ENCODE measurements around the gene EYS.

EYS gene

DNA sequence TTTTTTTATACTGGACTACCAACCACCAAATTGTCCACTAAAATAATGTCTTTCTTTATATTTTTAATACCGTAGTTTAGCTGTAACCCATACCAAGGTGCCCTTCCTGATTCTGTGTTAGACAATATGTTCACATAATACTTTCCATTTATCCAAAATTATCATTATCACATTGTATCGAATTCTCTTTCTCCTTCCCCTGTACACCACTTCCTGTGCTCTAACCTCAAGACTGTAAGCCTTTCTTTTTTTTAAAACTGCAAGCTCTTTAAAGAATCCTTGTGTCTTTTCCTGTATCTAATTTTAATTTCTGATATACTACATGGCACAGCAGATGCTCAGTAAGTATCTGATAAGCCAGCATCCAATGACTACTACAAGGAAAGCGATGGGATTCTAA lies 917.5 kb downstream of the EYS start:
- Histone ChIP-seq H3K9me3 (ENCODE audit: control insufficient read depth, insufficient read depth, low read length) (no peaks in the 10 kb centered on the region), H3K36me3 (ENCODE audit: control insufficient read depth, insufficient read depth, low read length) (no peaks in the 10 kb centered on the region), H3K4me1 (ENCODE audit: control insufficient read depth, insufficient read depth, low read length) (no peaks in the 10 kb centered on the region), H3K27me3 (ENCODE audit: control insufficient read depth, insufficient read depth, low read length) (no peaks in the 10 kb centered on the region), H3K27ac (ENCODE audit: low read length) (no peak overlapping the region), H3K4me3 (ENCODE audit: low read length) (no peak overlapping the region)
- WGBS (ENCODE audit: insufficient coverage, insufficient read length) = 100% methylated on average over 1 of the region's 3 CpGs
- no peak for DNase-seq (ENCODE audit: low read depth, low spot score)

DNA sequence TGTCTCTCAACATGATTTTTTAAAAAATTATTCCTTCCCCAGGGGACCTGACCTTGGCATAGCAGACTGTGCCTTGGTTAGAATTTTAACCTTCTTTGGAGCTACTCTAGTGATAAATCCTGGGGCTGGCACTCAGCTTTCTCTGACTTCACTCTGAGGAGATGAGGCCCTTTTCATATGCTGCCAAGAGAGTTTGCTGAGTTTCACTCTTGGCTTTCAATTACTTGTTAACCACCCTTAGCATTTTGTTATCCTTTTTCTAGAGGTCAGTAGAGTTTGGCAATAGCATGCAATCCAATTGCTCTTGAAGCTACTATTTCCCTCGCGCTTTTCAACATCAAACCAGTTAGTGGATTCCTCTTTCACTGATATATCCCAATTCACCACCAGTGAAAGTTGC lies 920.3 kb downstream of the EYS start:
- Histone ChIP-seq H3K36me3 (ENCODE audit: control insufficient read depth, insufficient read depth, low read length) (no peaks in the 10 kb centered on the region), H3K4me3 (ENCODE audit: low read length) (no peak overlapping the region), H3K4me1 (ENCODE audit: control insufficient read depth, insufficient read depth, low read length) (no peaks in the 10 kb centered on the region), H3K9me3 (ENCODE audit: control insufficient read depth, insufficient read depth, low read length) (no peaks in the 10 kb centered on the region), H3K27ac (ENCODE audit: low read length) (no peak overlapping the region), H3K27me3 (ENCODE audit: control insufficient read depth, insufficient read depth, low read length) (no peaks in the 10 kb centered on the region)
- no peak for DNase-seq (ENCODE audit: low read depth, low spot score)
- no CpG with 5 or more reads among the region's 2 CpGs for WGBS (ENCODE audit: insufficient coverage, insufficient read length)

DNA sequence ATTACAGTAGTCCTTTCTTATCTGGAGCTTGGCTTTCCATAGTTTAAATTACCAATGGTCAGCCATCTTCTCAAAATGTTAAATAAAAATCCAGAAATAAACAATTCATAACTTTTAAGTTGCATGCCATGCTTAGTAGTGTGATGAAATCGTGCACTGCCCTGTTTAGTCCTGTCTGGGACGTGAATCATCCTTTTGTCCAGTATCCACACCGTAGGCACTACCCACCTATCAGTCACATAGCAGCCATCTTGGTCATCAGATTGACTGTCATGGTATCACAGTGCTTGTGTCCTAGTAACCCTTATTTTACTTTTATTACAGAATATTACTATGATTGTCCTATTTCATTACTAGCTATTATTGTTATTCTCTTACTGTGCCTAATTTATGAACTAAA lies 924.1 kb downstream of the EYS start:
- H3K4me3 ChIP-seq (ENCODE audit: low read length) = no peak overlapping the region
- no peaks in the 10 kb centered on the region for H3K27me3 ChIP-seq (ENCODE audit: control insufficient read depth, insufficient read depth, low read length)
- no peak overlapping the region for H3K27ac ChIP-seq (ENCODE audit: low read length)
- no peaks in the 10 kb centered on the region for H3K9me3 ChIP-seq (ENCODE audit: control insufficient read depth, insufficient read depth, low read length)
- DNase-seq (ENCODE audit: low read depth, low spot score) = no peak
- H3K4me1 ChIP-seq (ENCODE audit: control insufficient read depth, insufficient read depth, low read length) = no peaks in the 10 kb centered on the region
- H3K36me3 ChIP-seq (ENCODE audit: control insufficient read depth, insufficient read depth, low read length) = no peaks in the 10 kb centered on the region
- WGBS (ENCODE audit: insufficient coverage, insufficient read length) = no CpG with 5 or more reads among the region's 3 CpGs

DNA sequence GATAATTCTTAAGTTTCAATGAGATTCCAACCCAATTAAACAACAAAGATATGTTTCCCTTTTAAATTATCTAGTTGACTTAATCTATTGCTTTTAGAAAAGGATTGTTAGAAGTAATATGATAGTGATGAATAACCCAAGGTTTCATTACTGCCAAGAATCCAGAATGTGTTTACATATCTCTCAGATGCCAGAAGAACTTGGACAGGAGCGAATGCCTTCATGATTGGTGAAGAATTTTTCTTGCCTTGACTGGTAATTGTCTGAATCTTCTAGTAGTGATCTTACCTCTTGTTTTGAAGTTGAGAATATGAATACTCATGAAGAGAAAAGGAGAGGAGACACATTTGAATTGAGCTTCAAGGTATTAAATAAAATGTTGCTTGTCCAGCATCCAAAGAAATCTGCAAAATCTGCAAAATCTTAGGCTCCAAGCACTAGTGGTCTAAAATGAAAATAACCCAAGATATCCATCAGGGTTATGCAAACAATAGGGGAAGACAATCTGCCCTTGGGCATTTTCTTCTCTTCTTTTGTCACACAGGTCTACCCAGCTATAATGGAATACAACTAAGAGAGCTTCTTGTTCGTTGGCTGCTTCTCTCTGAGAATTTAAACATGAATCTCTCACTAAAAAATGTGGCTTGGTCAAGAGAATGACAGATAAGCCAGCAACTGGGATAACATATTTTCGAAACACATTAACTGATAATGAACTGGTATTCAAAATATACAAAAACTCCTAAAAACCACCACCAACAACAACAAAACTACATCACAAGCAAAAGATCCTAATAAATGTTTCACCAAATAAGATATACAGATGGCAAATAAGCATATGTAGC lies 928.9 kb downstream of the EYS start:
- WGBS (ENCODE audit: insufficient coverage, insufficient read length) = no CpG with 5 or more reads among the region's 3 CpGs

DNA sequence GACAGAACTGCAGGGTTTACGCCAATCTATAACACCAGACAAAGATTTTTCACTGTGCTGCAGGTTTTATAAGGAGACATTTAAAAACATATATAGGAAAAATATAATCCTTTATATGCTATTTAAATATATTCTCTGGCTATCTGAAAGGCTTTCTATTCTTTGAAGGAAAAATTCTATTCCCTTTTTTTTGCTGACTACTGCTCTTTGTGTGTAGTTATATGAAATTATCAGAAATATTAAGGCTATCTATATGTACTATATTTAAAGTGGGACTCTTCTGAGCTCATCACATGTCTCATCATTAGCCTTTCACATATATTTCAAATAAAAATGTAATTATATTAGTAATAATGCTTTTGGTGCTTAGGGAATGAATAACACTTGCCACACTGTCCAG lies 930.7 kb downstream of the EYS start:
- H3K4me3 ChIP-seq (ENCODE audit: low read length) = no peak overlapping the region
- H3K27ac ChIP-seq (ENCODE audit: low read length) = no peak overlapping the region
- no peaks in the 10 kb centered on the region for H3K9me3 ChIP-seq (ENCODE audit: control insufficient read depth, insufficient read depth, low read length)
- no peaks in the 10 kb centered on the region for H3K27me3 ChIP-seq (ENCODE audit: control insufficient read depth, insufficient read depth, low read length)
- no peaks in the 10 kb centered on the region for H3K36me3 ChIP-seq (ENCODE audit: control insufficient read depth, insufficient read depth, low read length)
- no peak for DNase-seq (ENCODE audit: low read depth, low spot score)
- no CpG with 5 or more reads among the region's 1 CpG for WGBS (ENCODE audit: insufficient coverage, insufficient read length)
- H3K4me1 ChIP-seq (ENCODE audit: control insufficient read depth, insufficient read depth, low read length) = no peaks in the 10 kb centered on the region

More for the DNA sequence above, 928.9 kb downstream of the EYS start:
- Histone ChIP-seq H3K4me1 (ENCODE audit: control insufficient read depth, insufficient read depth, low read length) (no peaks in the 10 kb centered on the region), H3K9me3 (ENCODE audit: control insufficient read depth, insufficient read depth, low read length) (no peaks in the 10 kb centered on the region), H3K27ac (ENCODE audit: low read length) (no peak overlapping the region), H3K36me3 (ENCODE audit: control insufficient read depth, insufficient read depth, low read length) (no peaks in the 10 kb centered on the region), H3K4me3 (ENCODE audit: low read length) (no peak overlapping the region), H3K27me3 (ENCODE audit: control insufficient read depth, insufficient read depth, low read length) (no peaks in the 10 kb centered on the region)
- no peak for DNase-seq (ENCODE audit: low read depth, low spot score)

DNA sequence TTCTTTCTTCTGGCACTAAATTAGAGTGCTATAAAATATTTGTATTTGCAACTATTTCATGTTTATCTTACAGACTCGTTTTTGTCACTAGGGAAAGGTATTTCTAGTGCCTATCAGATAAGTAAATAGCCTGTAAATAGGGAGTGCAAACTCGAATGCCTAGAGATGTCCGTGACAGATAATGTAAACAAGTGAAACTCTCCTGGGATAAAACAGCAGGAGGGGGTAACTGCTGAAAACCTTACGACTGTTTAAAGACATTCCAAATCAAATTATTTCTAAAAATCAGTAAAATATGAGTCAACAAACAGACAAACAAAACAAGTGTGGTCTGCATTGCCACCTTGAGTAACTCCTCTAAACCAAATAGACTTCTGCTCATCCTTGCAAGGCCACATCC lies 932.1 kb downstream of the EYS start:
- DNase-seq (ENCODE audit: low read depth, low spot score) = no peak
- Histone ChIP-seq H3K9me3 (ENCODE audit: control insufficient read depth, insufficient read depth, low read length) (no peaks in the 10 kb centered on the region), H3K36me3 (ENCODE audit: control insufficient read depth, insufficient read depth, low read length) (no peaks in the 10 kb centered on the region), H3K27ac (ENCODE audit: low read length) (no peak overlapping the region), H3K4me3 (ENCODE audit: low read length) (no peak overlapping the region), H3K27me3 (ENCODE audit: control insufficient read depth, insufficient read depth, low read length) (no peaks in the 10 kb centered on the region), H3K4me1 (ENCODE audit: control insufficient read depth, insufficient read depth, low read length) (no peaks in the 10 kb centered on the region)
- WGBS (ENCODE audit: insufficient coverage, insufficient read length) = no CpG with 5 or more reads among the region's 4 CpGs

DNA sequence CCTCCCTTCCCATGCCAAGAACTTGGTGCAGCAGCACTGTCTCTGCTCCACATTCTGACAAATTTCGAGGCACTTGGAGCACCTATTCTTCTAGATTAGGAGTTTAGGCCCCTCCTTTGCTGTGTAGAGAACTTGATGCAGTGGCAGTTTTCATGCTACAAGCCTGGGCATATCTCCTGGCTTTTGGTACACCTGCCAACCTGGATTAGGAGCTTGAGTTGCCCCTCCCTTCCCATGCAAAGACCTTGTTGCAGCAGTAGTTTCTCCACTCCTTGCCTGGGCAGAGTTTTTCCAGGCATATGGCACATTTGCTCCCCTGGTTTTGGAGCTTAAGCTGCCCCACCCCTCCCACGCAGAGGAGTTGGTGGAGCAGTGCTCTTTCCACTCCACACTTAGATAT lies 956.1 kb downstream of the EYS start:
- Histone ChIP-seq H3K4me1 (ENCODE audit: control insufficient read depth, insufficient read depth, low read length) (no peaks in the 10 kb centered on the region), H3K4me3 (ENCODE audit: low read length) (no peak overlapping the region), H3K36me3 (ENCODE audit: control insufficient read depth, insufficient read depth, low read length) (no peaks in the 10 kb centered on the region), H3K27me3 (ENCODE audit: control insufficient read depth, insufficient read depth, low read length) (no peaks in the 10 kb centered on the region), H3K27ac (ENCODE audit: low read length) (no peak overlapping the region), H3K9me3 (ENCODE audit: control insufficient read depth, insufficient read depth, low read length) (no peaks in the 10 kb centered on the region; the same call in 1 of the 2 replicates)
- DNase-seq (ENCODE audit: low read depth, low spot score) = no peak
- no CpG with 5 or more reads among the region's 2 CpGs for WGBS (ENCODE audit: insufficient coverage, insufficient read length)

DNA sequence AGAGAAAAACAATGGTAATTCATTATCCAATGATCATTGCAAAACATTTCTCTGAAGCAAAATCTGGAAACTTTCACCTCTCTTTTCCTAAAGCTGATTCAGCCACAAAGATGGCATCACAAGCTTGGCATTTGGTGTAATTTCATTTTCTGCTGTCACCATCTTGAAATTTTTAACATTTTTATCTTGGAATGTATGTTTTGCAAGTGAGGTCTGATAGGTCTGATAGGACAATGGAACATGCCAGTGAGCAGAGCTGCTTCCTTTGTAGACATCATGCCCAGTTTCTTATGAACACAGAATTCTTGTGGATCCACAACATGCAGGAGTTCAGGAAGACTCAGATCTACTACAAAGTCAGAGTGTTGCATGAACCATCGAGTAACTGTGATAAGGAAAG lies 969.6 kb downstream of the EYS start:
- Histone ChIP-seq H3K27ac (ENCODE audit: low read length) (no peak overlapping the region), H3K9me3 (ENCODE audit: control insufficient read depth, insufficient read depth, low read length) (no peaks in the 10 kb centered on the region; the same call in 1 of the 2 replicates), H3K4me1 (ENCODE audit: control insufficient read depth, insufficient read depth, low read length) (no peaks in the 10 kb centered on the region), H3K36me3 (ENCODE audit: control insufficient read depth, insufficient read depth, low read length) (no peaks in the 10 kb centered on the region), H3K4me3 (ENCODE audit: low read length) (no peak overlapping the region), H3K27me3 (ENCODE audit: control insufficient read depth, insufficient read depth, low read length) (no peaks in the 10 kb centered on the region)
- no peak for DNase-seq (ENCODE audit: low read depth, low spot score)
- WGBS (ENCODE audit: insufficient coverage, insufficient read length) = no CpG with 5 or more reads among the region's 1 CpG

DNA sequence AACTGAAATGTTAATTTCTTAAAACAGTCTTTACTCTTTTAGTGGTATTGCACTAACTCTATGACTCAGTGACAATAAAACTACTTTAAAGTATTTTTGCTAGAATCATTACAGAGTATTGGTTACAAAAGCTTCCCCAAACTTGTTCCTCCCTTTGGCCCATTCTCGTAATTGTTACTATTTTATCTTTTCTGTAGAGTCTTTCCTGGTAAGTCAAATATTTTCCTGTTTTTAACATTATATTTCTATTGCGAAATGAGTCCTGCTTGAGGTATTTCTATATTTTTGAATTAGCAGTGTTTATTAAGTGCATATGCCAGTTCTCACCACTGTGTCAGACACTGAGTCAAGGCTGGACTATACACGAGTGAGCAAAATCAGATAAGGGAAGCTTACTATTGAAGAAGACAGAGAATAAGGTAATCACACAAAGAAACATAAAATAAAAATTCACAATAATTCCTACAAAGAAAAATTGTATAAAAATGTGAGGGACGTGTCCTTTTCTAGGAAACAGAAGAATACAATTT lies 970.5 kb downstream of the EYS start:
- Histone ChIP-seq H3K4me1 (ENCODE audit: control insufficient read depth, insufficient read depth, low read length) (no peaks in the 10 kb centered on the region), H3K27ac (ENCODE audit: low read length) (no peak overlapping the region), H3K36me3 (ENCODE audit: control insufficient read depth, insufficient read depth, low read length) (no peaks in the 10 kb centered on the region), H3K4me3 (ENCODE audit: low read length) (no peak overlapping the region), H3K27me3 (ENCODE audit: control insufficient read depth, insufficient read depth, low read length) (no peaks in the 10 kb centered on the region), H3K9me3 (ENCODE audit: control insufficient read depth, insufficient read depth, low read length) (no peaks in the 10 kb centered on the region; the same call in 1 of the 2 replicates)
- WGBS (ENCODE audit: insufficient coverage, insufficient read length) = no CpG with 5 or more reads among the region's 4 CpGs
- no peak for DNase-seq (ENCODE audit: low read depth, low spot score)

DNA sequence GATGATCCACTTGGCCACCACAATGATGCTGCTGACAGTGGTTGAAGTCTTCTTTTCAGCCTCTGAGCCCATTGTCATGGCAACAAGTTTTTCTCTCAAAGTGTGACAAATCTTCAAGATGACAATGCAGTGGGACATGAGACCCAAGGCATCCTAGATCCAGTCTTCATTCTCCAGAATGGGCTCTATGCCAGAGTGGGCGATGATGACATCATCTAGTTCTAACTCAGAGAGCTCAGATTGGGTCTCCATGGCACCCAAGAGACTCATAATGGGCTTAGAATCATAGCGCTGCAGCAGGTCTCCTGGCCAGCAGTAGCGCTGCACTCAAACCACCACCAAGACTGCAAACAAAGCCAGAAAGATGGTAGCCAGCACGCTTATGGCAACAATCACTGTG lies 973.6 kb downstream of the EYS start:
- Histone ChIP-seq H3K27me3 (ENCODE audit: control insufficient read depth, insufficient read depth, low read length) (no peaks in the 10 kb centered on the region), H3K27ac (ENCODE audit: low read length) (no peak overlapping the region), H3K4me1 (ENCODE audit: control insufficient read depth, insufficient read depth, low read length) (no peaks in the 10 kb centered on the region), H3K4me3 (ENCODE audit: low read length) (no peak overlapping the region), H3K9me3 (ENCODE audit: control insufficient read depth, insufficient read depth, low read length) (no peaks in the 10 kb centered on the region; the same call in 1 of the 2 replicates), H3K36me3 (ENCODE audit: control insufficient read depth, insufficient read depth, low read length) (no peaks in the 10 kb centered on the region)
- WGBS (ENCODE audit: insufficient coverage, insufficient read length) = no CpG with 5 or more reads among the region's 4 CpGs
- DNase-seq (ENCODE audit: low read depth, low spot score) = no peak

DNA sequence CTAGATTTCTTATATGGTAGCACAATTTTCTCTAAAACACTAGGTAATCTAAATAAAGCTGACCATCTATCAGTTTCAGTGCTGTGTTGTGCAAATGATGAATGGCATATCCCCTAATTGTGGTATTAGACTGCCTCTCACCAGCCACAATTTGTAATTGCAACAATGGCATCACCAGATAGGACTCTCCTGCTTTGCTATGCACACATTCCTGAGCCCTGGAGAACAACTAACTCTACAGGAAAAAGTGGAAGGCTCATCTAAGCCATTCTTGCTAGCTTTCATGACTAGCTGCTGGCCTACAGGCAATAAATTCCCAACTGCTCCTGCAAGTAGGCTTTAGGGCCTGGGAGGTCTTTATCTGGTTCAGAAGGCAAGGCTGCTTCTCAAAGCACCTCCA lies 974.1 kb downstream of the EYS start:
- Histone ChIP-seq H3K4me3 (ENCODE audit: low read length) (no peak overlapping the region), H3K27ac (ENCODE audit: low read length) (no peak overlapping the region)
- no peak for DNase-seq (ENCODE audit: low read depth, low spot score)

More for the DNA sequence above, 974.1 kb downstream of the EYS start:
- H3K27me3 ChIP-seq (ENCODE audit: control insufficient read depth, insufficient read depth, low read length) = no peaks in the 10 kb centered on the region
- H3K9me3 ChIP-seq (ENCODE audit: control insufficient read depth, insufficient read depth, low read length) = no peaks in the 10 kb centered on the region; the same call in 1 of the 2 replicates
- no peaks in the 10 kb centered on the region for H3K36me3 ChIP-seq (ENCODE audit: control insufficient read depth, insufficient read depth, low read length)
- no peaks in the 10 kb centered on the region for H3K4me1 ChIP-seq (ENCODE audit: control insufficient read depth, insufficient read depth, low read length)

All from iPS DF 6.9 (cell line).